Upper lobe of left lung (tissue), 4 donors: ENCODE measurements around the gene PLXND1.

ENCODE experiments used
- POLR2A ChIP-seq, 4 donors: fragments of 450-650 bp; IDR thresholded peaks; one replicate each; pipeline ENCODE4 v1.5.1; 2016 to 2017; ENCODE audit warnings: antibody characterized with exemption in 4 of 4, mild to moderate bottlenecking in 2 of 4
- TF ChIP-seq, protein P1 (sequence below), 6 experiments: fragments of 450-650 bp in 4 of 6; fragments of 200-600 bp in 2 of 6; sonication (generic) in 2 of 6; IDR thresholded peaks; one replicate each; pipeline ENCODE4 v1.5.1; 2016 to 2019; ENCODE audit warnings: antibody characterized with exemption in 6 of 6

GRCh38 chr3:129632556-129632955, 26.1 kb upstream of the PLXND1 start:
- TF ChIP-seq, protein P1, sequence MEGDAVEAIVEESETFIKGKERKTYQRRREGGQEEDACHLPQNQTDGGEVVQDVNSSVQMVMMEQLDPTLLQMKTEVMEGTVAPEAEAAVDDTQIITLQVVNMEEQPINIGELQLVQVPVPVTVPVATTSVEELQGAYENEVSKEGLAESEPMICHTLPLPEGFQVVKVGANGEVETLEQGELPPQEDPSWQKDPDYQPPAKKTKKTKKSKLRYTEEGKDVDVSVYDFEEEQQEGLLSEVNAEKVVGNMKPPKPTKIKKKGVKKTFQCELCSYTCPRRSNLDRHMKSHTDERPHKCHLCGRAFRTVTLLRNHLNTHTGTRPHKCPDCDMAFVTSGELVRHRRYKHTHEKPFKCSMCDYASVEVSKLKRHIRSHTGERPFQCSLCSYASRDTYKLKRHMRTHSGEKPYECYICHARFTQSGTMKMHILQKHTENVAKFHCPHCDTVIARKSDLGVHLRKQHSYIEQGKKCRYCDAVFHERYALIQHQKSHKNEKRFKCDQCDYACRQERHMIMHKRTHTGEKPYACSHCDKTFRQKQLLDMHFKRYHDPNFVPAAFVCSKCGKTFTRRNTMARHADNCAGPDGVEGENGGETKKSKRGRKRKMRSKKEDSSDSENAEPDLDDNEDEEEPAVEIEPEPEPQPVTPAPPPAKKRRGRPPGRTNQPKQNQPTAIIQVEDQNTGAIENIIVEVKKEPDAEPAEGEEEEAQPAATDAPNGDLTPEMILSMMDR (IDR thresholded peaks at IDR 0.05) = no peak
- TF ChIP-seq POLR2A (IDR thresholded peaks at IDR 0.05) = no peak
